IPS DF 19.7 (cell line): ENCODE results near the gene GPRC5B.

Experiments
- DNase-seq: peaks from one replicate; pipeline ENCODE4 v3.0.0-alpha.2; 2013; ENCODE audit warnings: low read depth, low spot score

The GPRC5B gene

GRCh38 chr16:19898166-19898565, 13.5 kb upstream of the GPRC5B start:
- DNase-seq, result no peak

- no peak for DNase-seq
Observed at GRCh38 chr16:19896951-19897350, 12.3 kb upstream of the GPRC5B start.

GRCh38 chr16:19894586-19894985, 9.9 kb upstream of the GPRC5B start:
- DNase-seq, result no peak

GRCh38 chr16:19892902-19893301, 8.3 kb upstream of the GPRC5B start:
- no peak for DNase-seq

GRCh38 chr16:19890901-19891300, 6.3 kb upstream of the GPRC5B start:
- DNase-seq, result no peak

GRCh38 chr16:19888834-19889233, 4.2 kb upstream of the GPRC5B start:
- no peak for DNase-seq

- no peak for DNase-seq
Observed at GRCh38 chr16:19886073-19886941, 1.7 kb upstream of the GPRC5B start.

- no peak for DNase-seq
Observed at GRCh38 chr16:19885451-19886072, 914 bp upstream of the GPRC5B start.

GRCh38 chr16:19883966-19884485, 622 bp downstream of the GPRC5B start:
- DNase-seq, result no peak

- no peak for DNase-seq
Observed at GRCh38 chr16:19883296-19883965, 1.2 kb downstream of the GPRC5B start.

GRCh38 chr16:19882646-19883045, 2.0 kb downstream of the GPRC5B start:
- DNase-seq, result no peak

- DNase-seq, result no peak
Observed at GRCh38 chr16:19882186-19882585, 2.5 kb downstream of the GPRC5B start.

- no peak for DNase-seq
Observed at GRCh38 chr16:19881783-19882182, 2.9 kb downstream of the GPRC5B start.

- no peak for DNase-seq
Observed at GRCh38 chr16:19881028-19881427, 3.6 kb downstream of the GPRC5B start.

GRCh38 chr16:19879241-19879792, 5.3 kb downstream of the GPRC5B start:
- no peak for DNase-seq

- no peak for DNase-seq
Observed at GRCh38 chr16:19878757-19879156, 5.9 kb downstream of the GPRC5B start.

GRCh38 chr16:19876501-19877059, 8.1 kb downstream of the GPRC5B start:
- no peak for DNase-seq

GRCh38 chr16:19875900-19876299, 8.7 kb downstream of the GPRC5B start:
- no peak for DNase-seq

GRCh38 chr16:19874851-19875546, 9.6 kb downstream of the GPRC5B start:
- no peak for DNase-seq

GRCh38 chr16:19874026-19874425, 10.6 kb downstream of the GPRC5B start:
- DNase-seq, result no peak

GRCh38 chr16:19872935-19873334, 11.7 kb downstream of the GPRC5B start:
- DNase-seq, result no peak
